GM21723 (cell line): ENCODE results near the gene HRAS.

Source experiments
- ATAC-seq: cut with Tn5 transposase; IDR thresholded peaks from one replicate; pipeline ENCODE4 v1.9.1; 2021; ENCODE audit warnings: mild to moderate bottlenecking, moderate library complexity; ENCODE audit not compliant: unreplicated experiment

The HRAS gene

DNA sequence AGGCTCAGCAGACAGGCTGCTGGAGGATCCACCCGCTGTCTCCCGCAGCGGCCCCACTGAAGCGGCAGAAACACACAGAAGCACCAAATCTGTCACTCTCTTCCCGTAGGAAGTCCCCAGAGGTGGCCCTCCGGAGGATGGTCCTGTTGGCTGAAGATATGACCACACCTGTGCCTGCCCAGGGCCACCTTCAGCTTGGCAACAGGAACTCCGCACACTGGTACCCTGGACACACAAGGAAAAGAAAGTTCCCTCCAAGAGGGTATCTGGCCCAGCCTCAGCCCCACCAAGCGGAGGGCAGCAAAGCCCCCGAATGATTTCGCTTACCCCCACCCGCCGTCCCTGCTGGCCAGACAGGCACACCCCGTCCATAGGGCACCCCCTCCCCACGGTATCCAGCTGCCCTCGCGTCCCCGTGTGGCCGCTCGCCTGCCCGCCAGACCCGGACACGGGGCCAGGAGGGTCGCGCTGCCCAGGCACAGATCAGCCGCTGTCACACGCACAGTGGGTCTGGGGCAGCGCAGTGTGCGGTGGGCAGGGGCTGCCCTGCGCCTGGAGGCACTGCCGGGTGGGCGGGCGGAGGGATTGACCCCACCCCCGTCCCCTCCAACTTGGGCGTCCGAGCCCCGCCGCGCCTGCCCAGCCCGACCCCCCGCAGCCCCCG is 32.4 kb upstream of the HRAS start:
- no peak for ATAC-seq

DNA sequence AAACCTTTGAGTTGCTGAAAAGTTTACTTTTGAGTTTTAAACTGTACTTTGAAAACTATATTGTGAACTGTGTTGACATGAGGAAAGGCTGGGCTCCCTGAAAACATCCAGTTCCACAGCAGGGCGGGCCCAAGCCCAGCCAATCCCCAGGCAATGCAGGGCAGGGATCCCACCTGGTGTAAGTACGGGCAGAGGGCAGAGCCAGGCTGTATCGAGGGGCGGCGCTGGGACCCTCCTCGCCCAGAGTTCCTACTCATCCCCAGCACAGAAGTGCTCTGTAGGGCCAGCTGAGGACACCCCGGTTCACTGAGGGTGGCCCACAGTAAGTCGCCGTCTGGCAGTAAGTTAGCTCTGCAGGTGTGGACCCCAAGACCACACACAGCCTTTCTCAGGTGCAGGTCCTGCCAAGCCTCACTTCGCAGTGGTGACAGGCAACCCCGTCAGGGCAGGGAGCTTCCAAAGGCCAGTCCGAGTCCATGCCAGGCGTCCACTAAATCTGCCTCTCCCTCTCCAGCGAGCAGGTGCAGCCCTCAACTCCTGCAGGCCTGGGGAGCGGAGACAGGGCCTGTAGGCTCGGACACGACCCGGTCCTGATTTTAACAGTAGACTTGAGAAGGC is 31.7 kb upstream of the HRAS start:
- no peak for ATAC-seq

DNA sequence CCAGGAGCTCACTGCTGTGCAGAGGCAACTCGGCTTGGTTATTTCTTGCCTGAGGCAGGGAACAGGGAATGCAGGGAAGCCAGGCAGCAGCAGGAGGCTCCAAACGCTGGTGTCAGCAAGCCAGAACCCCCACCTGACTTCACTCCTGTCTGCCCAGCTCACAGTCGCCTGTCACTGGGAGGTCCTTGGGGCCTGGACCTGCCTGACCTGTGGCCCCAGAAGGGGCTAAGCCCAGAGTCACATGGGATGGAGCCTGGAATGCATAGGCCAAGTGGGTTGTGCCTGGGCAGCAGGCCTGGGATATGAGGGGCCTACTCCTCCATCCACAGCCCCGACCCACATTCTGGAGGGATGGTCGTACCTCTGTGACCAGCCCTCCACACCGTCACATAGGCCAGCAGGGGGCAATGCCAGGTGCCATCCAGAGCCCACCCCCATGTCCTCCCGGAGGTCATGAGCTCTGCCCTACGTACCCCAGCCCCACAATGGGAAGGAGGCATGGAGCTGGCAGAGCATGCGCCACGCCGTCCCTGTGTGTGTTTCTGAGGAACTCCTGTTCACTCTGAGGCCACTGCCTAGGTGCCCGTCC is 30.6 kb upstream of the HRAS start:
- ATAC-seq, result no peak

DNA sequence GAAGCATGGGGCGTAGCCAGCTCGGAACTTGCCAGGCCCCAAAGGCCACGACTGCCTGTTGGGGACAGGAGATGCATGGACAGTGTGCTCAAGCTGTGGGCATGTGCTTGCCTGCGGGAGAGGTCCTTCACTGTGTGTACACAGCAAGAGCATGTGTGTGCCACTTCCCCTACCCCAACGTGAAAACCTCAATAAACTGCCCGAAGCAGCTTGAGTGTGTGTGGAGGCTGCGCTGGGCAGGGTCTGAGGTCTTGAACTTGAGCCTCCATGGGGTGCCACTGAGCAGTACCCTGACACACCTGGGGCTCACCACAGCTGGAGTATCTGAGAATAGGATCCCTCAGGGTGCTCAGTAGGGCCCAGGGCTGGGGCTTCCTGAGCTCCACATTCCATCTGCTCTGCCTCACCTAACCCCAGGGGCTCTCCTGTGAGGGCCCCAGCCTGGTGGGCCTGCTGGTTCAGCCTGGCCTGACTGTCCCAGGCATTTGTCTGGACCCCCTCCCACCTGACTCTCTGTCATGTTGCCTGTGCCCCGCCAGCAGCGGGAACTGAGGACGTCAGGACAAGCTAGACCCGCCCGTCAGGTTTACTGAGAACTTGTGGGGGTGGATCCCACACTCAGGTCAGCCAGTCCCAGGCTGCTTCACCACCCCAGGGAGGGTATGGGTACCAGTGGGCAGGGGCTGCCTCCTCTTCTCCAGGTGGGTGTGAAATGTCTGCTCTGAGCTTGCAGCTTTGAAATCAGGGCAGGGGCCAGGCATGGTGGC is 28.6 kb upstream of the HRAS start:
- no peak for ATAC-seq

DNA sequence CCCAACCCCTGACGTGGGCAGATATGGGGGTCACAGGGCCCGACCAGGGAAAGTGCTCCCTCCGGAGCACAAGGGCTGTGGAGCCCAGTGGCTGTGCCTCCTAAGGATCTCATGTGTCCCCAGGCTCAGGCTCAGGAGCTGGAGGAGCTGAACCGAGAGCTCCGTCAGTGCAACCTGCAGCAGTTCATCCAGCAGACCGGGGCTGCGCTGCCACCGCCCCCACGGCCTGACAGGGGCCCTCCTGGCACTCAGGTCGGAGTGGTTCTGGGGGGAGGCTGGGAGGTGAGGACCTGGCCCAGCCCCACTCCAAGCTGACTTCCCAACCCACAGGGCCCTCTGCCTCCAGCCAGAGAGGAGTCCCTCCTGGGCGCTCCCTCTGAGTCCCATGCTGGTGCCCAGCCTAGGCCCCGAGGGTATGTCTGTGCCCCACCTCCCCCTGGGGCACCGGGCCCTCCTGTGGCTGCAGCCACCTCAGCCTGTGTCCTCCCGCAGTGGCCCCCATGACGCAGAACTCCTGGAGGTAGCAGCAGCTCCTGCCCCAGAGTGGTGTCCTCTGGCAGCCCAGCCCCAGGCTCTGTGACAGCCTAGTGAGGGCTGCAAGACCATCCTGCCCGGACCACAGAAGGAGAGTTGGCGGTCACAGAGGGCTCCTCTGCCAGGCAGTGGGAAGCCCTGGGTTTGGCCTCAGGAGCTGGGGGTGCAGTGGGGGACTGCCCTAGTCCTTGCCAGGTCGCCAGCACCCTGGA is 27.9 kb upstream of the HRAS start:
- no peak for ATAC-seq

DNA sequence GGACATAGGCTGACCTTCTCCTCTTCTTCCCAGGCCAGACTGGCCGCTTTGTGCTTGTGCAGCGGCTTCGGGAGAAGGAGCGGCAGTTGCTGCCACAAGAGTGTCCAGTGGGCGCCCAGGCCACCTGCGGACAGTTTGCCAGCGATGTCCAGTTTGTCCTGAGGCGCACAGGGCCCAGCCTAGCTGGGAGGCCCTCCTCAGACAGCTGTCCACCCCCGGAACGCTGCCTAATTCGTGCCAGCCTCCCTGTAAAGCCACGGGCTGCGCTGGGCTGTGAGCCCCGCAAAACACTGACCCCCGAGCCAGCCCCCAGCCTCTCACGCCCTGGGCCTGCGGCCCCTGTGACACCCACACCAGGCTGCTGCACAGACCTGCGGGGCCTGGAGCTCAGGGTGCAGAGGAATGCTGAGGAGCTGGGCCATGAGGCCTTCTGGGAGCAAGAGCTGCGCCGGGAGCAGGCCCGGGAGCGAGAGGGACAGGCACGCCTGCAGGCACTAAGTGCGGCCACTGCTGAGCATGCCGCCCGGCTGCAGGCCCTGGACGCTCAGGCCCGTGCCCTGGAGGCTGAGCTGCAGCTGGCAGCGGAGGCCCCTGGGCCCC is 26.8 kb upstream of the HRAS start:
- ATAC-seq, result no peak

DNA sequence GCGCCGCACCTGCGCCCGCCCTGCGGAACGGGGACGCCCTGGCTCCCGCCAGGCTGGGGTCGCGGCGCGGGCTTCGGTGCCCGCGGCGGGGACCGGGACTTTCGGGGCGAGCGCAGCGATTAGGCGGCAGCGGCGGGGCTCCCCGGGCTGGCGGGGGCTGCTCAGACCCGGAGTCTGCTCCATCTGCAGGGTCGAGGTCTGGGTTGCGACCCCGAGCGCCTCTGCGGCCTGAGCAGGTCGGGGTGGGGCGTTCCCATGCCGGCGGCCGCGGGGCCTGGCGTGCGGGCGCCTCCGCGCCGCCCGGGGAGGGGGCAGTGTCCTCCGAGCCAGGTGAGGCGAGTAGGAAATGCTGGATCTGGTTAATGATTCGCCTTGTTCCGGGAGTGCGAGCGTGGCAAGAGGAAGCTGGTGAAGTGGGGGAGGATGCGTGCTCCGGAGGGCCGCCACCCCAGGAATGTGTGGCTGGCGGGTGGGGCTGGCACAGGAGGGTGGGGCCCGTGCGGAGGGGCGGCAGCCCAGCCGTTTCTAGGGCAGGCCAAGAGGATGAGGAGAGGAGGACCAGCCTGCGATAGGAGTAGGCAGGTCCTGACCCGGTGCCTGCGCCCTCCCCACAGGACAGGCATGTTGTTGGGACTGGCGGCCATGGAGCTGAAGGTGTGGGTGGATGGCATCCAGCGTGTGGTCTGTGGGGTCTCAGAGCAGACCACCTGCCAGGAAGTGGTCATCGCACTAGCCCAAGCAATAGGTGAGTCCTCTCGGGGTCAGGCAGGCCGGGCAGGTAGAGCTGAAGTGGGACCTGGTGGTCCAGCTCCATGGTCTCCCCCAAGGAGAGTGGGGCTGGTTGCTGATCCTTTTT is 26.0 kb upstream of the HRAS start:
- ATAC-seq, result peak; percentile 25

DNA sequence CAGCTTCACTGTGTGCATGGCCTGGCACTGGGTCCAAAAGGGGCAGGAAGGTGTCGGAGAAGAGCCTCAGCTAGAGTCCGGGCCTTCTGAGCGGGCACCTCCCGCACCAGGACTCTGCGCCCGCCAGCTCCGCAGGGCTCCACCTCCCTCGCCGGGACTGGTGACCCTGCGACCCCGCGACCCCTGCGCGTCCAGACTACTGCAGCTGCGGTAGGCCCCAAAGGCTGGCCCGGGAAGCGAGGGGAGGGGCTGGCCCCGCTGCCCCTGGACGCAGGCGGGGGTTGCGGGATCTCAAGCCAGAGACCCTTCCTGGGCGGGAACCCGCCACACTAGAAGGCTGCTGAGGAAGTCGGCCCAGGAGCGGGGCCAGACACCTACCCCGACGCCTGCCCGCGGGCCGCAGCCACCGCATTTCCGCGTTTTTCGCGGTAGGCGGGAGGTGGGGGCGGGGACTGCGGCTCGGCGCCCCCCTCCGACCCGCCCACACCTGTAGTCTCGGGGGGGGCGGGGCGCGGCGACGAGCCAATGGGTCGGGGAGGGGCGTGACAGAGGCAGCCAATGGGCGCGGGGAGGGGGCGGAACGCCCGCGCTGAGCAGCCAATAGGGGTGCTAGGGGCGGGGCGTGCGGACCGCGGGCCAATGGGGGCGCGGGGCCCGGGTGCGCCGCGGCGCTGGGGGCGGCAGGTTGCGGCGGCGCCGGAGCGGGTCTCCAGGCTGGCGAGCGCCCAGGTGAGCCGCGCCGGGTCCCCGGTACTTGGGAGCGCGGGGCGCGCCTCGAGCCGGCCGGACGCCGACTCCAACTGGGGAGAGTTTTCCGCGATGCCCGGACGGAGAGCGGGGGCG is 25.1 kb upstream of the HRAS start, which contains the start of the genes LMNTD2 and RASSF7:
LMNTD2 (minus strand) TSS at position 434 of the 843 bp plus-strand sequence; CDS start at position 412, 22 bp downstream.
RASSF7 (plus strand) TSS at position 666 of the 843 bp plus-strand sequence. CDS start 799 bp downstream, outside the sequence.
- peak; percentile 57 for ATAC-seq

DNA sequence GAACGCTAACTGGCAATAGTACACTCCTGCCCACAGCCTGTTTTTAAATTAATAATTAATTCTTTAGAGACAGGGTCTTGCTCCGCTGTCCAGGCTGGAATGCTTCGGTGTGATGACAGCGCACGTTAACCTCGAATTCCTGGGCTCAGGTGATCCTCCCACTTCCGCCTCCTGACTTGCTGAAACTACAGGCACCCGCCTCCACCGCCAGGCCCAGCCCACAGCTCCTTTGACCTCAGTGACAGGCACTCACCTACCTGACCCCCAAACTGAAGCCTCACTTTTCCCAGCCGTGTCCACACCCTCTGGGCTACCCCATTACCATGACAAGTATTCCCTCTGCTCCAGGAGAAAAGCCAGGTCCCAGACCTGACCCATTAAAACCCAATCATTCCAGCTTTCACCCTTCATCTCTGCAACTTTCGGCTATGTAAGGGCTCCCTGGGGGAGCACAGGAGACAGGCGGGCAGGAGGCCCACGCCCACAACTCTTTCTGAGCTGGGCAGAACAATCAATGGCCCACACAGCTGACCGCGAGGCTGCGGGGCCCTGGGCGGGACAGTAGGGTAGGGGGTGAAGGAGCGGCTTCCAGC is 24.4 kb upstream of the HRAS start:
- ATAC-seq, result no peak

DNA sequence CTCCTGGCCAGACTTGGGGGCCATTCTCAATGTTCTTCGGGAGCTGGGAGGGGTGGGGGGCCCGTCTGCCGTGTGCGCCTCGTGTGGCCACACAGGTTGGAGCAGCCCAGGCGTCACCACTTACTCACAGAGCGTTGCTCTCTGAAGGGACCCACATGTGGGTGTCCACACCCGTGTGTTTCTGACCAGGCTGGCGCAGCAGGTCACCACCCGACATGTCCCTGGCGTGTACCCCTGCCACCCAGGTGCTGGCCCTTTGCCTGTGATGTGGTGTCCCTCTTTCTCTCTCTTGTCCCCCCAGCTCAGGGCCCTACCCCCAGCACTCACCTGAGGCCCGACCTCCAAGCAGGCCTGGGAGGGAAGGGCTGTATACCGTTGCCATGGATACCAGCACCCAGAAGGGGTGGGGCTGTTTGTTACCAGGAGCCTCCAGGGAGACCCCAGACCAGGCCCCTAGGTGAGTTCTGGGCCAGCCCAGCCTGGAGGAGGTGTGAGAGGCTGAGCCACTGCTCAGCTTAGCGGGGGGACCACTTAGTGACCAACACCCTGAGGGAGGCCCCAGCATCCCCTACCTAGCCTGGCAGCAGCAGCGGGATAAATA is 23.7 kb upstream of the HRAS start:
- ATAC-seq, result no peak

DNA sequence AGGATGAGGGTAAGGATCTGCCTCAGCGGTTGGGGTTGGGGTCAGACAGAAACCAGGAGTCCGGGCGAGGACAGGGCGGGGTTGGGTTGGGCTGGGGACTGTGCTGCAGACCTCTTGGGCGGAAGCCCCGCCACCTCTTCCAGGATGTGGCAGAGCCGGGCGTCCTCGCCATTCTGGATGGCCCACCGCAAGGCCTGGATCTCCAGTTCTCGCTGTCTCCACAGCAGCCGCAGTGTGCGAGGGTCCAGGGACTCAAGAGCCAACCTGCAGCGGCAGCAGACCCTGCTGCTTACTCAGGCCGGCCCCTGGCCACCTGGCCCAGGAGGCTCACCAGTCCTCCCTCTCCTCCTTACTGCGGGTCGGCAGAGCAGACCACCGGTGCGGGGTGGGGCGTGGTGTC is 23.1 kb upstream of the HRAS start:
- no peak for ATAC-seq

DNA sequence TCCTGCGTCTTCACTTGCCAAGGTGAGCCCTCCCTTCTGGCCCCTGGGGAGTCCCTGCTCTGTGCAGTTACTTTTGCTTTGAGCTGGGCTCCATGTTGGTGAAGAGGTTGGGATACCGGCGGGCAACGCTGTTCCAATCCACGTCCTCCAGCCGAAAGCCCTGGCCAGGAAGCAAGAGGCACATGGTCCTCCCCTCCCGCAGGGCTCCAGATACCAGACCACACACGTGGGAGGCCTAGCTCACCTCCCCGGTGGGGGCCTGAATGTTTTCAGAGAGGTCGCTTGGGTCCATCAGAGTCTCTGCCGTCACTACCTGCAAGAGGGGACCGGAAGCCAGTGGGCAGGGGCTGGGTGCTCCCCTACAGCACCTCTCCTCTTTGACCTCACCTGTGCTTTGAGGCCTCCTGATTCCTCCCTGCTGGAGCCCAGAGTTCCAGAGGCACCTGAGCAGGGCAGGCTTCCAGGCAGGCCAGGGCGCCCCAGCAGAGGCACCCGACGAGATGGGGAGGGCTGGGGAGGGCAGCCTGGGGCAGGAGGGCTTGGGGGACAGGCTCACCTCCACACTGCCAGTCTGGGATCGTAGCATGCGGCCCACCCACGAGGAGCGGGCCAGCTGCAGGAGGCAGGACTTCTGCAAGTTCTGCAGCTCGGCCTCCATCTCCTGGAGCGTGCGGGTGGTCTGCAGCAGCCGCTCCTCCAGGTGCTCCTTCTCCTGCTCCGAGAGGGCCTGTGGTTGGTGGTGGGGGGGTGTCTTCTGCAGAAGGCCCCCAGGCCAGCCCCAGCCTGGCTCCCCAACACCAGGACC is 22.2 kb upstream of the HRAS start:
- ATAC-seq, result no peak

DNA sequence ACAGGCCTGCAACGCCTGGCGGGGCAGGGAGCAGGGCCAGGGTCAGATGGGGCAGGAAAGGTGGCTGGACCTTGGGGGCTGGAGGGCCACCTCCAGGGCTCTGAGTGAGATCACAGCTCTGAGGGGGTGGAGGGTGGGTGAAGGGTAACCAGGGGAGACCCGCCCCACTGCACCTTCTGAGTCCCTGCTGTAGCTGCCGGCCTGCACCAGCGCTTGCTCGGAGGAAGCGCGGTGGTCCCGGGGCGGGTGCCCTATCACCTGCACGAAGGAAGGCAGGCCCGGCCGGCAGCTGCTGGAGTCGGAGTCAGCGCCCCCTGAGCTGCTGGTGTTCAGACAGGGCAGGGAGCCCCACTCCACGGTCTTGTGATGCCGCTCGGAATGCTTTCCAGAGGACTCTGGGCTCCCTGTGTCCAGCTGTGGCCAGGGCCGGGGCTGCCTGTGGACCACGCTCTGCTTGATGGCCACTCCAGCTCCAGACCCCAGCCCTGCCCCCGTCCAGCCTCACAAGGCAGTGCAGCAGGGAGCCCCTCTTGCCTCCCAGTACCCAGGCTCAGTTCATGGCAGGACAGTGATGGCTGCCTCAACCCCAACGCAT is 21.4 kb upstream of the HRAS start:
- ATAC-seq, result no peak

DNA sequence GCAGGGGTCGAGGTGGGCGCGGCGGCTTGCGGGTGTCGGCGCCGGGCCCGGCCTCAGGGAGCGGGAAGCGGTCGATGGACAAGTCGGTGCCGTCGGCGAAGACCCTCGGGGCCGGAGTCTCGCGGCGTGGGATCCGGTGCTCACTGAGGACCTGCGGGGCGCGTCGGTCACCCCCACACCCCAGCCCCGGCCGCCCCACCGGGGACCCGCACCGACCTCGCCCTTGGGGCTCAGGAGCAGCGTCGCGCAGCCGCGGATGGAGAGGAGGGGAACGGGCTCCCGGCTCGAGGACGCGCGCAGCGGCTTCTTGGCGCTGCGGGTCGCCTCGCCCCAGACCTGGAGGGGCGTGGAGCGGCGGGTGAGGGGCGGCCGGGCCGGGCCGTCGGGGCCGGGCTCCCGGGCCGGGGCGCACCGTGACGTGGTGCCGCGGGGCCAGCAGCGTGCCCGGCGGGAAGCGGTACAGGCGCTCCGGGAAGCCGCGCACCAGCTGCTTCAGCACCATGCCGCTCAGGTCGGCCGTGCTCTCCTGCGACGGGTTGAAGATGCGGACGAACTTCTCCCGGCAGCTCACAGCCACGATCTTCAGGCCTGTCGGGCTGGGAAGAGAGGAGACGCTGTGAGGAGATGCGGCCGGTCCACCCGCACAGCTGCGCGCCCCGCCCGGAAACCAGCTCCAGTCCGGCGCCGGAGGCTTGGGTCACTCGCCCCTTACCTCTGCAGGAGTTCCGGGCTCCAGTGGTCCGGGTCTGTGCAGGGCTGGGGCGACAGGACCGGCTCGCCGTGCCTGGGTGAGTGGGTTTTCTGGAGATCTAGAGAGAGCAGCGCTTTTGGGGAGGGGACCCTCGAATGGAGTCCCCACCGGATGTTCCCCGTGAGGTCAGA is 20.6 kb upstream of the HRAS start:
- no peak for ATAC-seq

DNA sequence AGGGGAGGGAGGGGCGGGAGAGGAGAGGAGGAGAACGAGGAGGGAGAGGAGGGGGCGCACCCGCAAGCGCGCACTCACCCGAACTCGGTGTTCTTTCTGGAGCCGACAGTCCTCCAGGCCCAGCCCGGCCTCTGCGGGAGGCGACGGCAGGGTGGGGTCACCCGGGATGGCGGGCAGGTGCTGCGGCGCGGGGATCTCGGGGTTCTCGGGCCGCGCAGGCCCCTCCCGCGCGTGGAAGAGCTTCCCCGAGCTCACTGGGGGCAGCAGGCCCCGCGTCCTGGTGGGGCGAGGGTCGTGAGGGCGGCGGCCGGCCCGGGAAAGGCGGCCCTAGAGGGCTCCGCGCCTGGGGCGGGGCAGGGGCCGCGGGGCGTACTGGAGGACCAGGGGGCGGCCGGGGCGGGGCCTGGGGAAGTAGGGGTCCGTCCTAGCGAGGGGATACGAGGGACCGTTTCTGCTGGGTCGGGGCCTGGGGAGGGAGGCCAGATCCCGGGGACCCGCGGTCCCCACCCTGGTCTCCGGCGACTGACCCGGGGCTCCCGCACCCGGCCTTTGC is 19.9 kb upstream of the HRAS start:
- no peak for ATAC-seq
